GM12878 (cell line): Measurements from ENCODE around the gene STAMBP. TPM values are rescaled to one million over a fixed set of nuclear protein-coding genes. Genes with fewer than 3 reads are reported as not detected.

Experiments
- ASH2L ChIP-seq: fragments of 300-600, 200-600 bp; sonication (generic); IDR thresholded peaks from 2 replicates; pipeline ENCODE4 v1.6.1; 2017; ENCODE audit warnings: low read depth, mild to moderate bottlenecking, borderline replicate concordance
- BCL11A ChIP-seq: IDR thresholded peaks from 2 replicates; pipeline ENCODE4 v1.6.1; 2011; ENCODE audit warnings: low read depth, low read length
- EZH2 ChIP-seq: IDR thresholded peaks from 2 replicates; pipeline ENCODE4 v1.6.1; 2012; ENCODE audit warnings: low read depth, mild to moderate bottlenecking, control low read depth, inconsistent platforms, low read length, borderline replicate concordance; ENCODE audit not compliant: control insufficient read depth
- HDAC6 ChIP-seq: fragments of 200-600 bp; sonication (generic); IDR thresholded peaks from one replicate; pipeline ENCODE4 v1.8.0; 2017; ENCODE audit warnings: antibody characterized with exemption; ENCODE audit not compliant: unreplicated experiment
- KLF5 ChIP-seq: fragments of 450-650 bp; IDR thresholded peaks from 2 replicates; pipeline ENCODE4 v1.6.1; 2014; ENCODE audit warnings: mild to moderate bottlenecking; ENCODE audit not compliant: partially characterized antibody
- LARP7 ChIP-seq: fragments of 450-650 bp; IDR thresholded peaks from 2 replicates; pipeline ENCODE4 v1.6.1; 2017; ENCODE audit warnings: mild to moderate bottlenecking
- MYB ChIP-seq: fragments of 150-350 bp; IDR thresholded peaks from 2 replicates; pipeline ENCODE4 v1.6.1; 2014; ENCODE audit warnings: mild to moderate bottlenecking, low read depth, low read length, borderline replicate concordance
- NFYA ChIP-seq: IDR thresholded peaks from 2 replicates; pipeline ENCODE4 v1.6.1; 2011; ENCODE audit warnings: low read depth, mild to moderate bottlenecking, low read length, improper control_type of control experiment, borderline replicate concordance
- PAX8 ChIP-seq: fragments of 450-650 bp; IDR thresholded peaks from 2 replicates; pipeline ENCODE4 v1.6.1; 2017; ENCODE audit warnings: mild to moderate bottlenecking, moderate library complexity
- RBBP5 ChIP-seq: fragments of 200-600 bp; sonication (generic); conservative IDR thresholded peaks from 2 replicates; pipeline ENCODE4 v1.6.1; 2016
- RUNX3 ChIP-seq: IDR thresholded peaks from 2 replicates; pipeline ENCODE4 v1.6.1; 2012; ENCODE audit warnings: low read length, inconsistent platforms
- SIN3A ChIP-seq: IDR thresholded peaks from 2 replicates; pipeline ENCODE4 v1.6.1; 2012; ENCODE audit warnings: low read depth, low read length, improper control_type of control experiment
- SMC3 ChIP-seq: IDR thresholded peaks from 2 replicates; pipeline ENCODE4 v1.6.1; 2011; ENCODE audit warnings: low read length, improper control_type of control experiment, borderline replicate concordance
- STAT1 ChIP-seq: fragments of 450-650 bp; conservative IDR thresholded peaks from 2 replicates; pipeline ENCODE4 v1.6.1; 2014; ENCODE audit warnings: antibody characterized with exemption, mild to moderate bottlenecking
- TCF12 ChIP-seq: IDR thresholded peaks from 2 replicates; pipeline ENCODE4 v1.6.1; 2011; ENCODE audit warnings: low read depth, mild to moderate bottlenecking, low read length
- YY1 ChIP-seq: IDR thresholded peaks from 2 replicates; pipeline ENCODE4 v1.6.1; 2011; ENCODE audit warnings: low read depth, mild to moderate bottlenecking, low read length
- ZNF207 ChIP-seq: fragments of 450-650 bp; IDR thresholded peaks from 2 replicates; pipeline ENCODE4 v1.6.1; 2014; ENCODE audit warnings: antibody characterized with exemption, mild to moderate bottlenecking, borderline replicate concordance
- ZNF24 ChIP-seq: fragments of 450-650 bp; IDR thresholded peaks from 2 replicates; pipeline ENCODE4 v1.6.1; 2017; ENCODE audit warnings: antibody characterized with exemption, mild to moderate bottlenecking
- polyA plus RNA-seq, 11 experiments: library from polyadenylated mRNA; depleted of rRNA in 4 of 11; unstranded in 6 of 11; stranded (reverse) in 5 of 11; fragments of >200 nt; fragmentation: Nextera tagmentation in 4 of 11; fragmentation: Illumina TruSeq in 1 of 11; extraction: Ambion mirVana in 4 of 11; extraction: Trizol in 1 of 11; gene quantifications; 1 replicate in 1 of 11; 2 replicates in 10 of 11; pipeline versions ENCODE4 v1.2.1 to v1.2.3, GENCODE V29; 2011 to 2016; ENCODE audit warnings: inconsistent platforms in 2 of 11, missing spikeins in 2 of 11, low read depth in 1 of 11
- total RNA-seq, 4 experiments: library from RNA; depleted of rRNA in 3 of 4; stranded (reverse); fragments of >200 nt in 3 of 4; fragmentation: Illumina TruSeq in 1 of 4; extraction: Trizol in 1 of 4; gene quantifications; 2 replicates each; pipeline versions ENCODE4 v1.2.1 to v1.2.3, GENCODE V29; 2013 to 2021
- TF ChIP-seq, protein P1 (sequence below): IDR thresholded peaks from 2 replicates; pipeline ENCODE4 v1.6.1; 2012; ENCODE audit warnings: improper control_type of control experiment, low read depth, low read length; ENCODE audit not compliant: insufficient replicate concordance
- TF ChIP-seq, protein P2 (sequence below): fragments of 450-650 bp; IDR thresholded peaks from 2 replicates; pipeline ENCODE4 v1.6.1; 2017; ENCODE audit warnings: mild to moderate bottlenecking, moderate library complexity
- TF ChIP-seq, protein P3 (sequence below): IDR thresholded peaks from 2 replicates; pipeline ENCODE4 v1.6.1; 2011; ENCODE audit warnings: mild to moderate bottlenecking, low read depth, low read length, moderate library complexity; ENCODE audit not compliant: insufficient replicate concordance

STAMBP gene
- total and polyA plus RNA-seq, 10 of the 15 experiments (the other 5 are each of a cell fraction or from before 2014, with no cell fraction given), result 38.9 to 84.1 (median 69.7) TPM

DNA sequence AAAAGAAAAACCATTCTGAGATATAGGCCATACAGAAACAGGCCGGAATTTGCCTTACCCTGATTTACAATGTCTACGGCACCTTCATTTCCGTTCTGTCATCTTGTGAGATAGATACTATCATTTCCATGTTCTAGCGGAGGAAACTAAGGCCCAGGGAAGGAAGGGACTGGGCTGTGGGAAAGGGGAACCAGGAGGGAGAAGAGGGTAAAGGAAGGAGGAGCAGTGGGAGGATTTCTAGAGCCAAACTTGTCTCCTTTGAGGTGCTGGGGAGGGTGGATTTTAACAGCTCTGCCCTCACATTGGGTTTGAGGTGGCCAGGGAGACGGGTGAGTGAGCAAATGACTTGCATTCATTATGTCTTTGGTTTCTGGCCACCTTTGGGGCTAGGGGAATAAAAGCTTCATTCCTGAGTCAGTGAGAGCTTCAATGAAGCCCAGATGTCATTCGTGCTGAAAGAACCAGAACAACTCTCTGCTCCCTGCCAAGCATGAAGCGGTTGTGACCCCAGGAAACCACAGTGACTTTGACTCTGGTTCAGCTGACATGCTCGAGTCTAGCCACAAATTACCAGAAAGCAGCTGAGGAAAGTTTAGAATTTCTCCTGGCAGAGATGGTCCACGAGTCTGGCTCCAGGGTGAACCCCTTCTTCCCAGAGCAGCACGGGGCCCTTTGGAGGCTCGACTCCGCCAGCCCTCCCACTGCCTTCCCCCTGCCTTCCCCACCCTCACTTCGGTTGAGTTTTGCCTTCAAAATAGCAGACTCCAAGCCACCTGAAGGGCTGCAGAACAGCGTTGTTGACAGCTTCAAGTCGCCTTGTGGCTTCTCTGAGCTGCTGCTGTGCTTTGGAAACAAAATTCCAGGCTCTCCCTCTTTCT, 67.8 kb downstream of the STAMBP start (continued):
- TF ChIP-seq HDAC6 (no peak), PAX8 (no peak), KLF5 (no peak), ASH2L (no peak), NFYA (no peak), SMC3 (no peak), STAT1 (no peak), TCF12 (0 out of 2 replicates have a peak, but pooled peaks have one; percentile 46), EZH2 (no peak), ZNF207 (no peak), RUNX3 (peak; percentile 83), SIN3A (no peak), BCL11A (peak; percentile 48; the same call in 1 of the 2 replicates), MYB (no peak), ZNF24 (peak; percentile 98), RBBP5 (no peak), YY1 (no peak), LARP7 (no peak)
- TF ChIP-seq, protein P1, sequence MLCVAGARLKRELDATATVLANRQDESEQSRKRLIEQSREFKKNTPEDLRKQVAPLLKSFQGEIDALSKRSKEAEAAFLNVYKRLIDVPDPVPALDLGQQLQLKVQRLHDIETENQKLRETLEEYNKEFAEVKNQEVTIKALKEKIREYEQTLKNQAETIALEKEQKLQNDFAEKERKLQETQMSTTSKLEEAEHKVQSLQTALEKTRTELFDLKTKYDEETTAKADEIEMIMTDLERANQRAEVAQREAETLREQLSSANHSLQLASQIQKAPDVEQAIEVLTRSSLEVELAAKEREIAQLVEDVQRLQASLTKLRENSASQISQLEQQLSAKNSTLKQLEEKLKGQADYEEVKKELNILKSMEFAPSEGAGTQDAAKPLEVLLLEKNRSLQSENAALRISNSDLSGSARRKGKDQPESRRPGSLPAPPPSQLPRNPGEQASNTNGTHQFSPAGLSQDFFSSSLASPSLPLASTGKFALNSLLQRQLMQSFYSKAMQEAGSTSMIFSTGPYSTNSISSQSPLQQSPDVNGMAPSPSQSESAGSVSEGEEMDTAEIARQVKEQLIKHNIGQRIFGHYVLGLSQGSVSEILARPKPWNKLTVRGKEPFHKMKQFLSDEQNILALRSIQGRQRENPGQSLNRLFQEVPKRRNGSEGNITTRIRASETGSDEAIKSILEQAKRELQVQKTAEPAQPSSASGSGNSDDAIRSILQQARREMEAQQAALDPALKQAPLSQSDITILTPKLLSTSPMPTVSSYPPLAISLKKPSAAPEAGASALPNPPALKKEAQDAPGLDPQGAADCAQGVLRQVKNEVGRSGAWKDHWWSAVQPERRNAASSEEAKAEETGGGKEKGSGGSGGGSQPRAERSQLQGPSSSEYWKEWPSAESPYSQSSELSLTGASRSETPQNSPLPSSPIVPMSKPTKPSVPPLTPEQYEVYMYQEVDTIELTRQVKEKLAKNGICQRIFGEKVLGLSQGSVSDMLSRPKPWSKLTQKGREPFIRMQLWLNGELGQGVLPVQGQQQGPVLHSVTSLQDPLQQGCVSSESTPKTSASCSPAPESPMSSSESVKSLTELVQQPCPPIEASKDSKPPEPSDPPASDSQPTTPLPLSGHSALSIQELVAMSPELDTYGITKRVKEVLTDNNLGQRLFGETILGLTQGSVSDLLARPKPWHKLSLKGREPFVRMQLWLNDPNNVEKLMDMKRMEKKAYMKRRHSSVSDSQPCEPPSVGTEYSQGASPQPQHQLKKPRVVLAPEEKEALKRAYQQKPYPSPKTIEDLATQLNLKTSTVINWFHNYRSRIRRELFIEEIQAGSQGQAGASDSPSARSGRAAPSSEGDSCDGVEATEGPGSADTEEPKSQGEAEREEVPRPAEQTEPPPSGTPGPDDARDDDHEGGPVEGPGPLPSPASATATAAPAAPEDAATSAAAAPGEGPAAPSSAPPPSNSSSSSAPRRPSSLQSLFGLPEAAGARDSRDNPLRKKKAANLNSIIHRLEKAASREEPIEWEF, result no peak
- TF ChIP-seq, protein P2, sequence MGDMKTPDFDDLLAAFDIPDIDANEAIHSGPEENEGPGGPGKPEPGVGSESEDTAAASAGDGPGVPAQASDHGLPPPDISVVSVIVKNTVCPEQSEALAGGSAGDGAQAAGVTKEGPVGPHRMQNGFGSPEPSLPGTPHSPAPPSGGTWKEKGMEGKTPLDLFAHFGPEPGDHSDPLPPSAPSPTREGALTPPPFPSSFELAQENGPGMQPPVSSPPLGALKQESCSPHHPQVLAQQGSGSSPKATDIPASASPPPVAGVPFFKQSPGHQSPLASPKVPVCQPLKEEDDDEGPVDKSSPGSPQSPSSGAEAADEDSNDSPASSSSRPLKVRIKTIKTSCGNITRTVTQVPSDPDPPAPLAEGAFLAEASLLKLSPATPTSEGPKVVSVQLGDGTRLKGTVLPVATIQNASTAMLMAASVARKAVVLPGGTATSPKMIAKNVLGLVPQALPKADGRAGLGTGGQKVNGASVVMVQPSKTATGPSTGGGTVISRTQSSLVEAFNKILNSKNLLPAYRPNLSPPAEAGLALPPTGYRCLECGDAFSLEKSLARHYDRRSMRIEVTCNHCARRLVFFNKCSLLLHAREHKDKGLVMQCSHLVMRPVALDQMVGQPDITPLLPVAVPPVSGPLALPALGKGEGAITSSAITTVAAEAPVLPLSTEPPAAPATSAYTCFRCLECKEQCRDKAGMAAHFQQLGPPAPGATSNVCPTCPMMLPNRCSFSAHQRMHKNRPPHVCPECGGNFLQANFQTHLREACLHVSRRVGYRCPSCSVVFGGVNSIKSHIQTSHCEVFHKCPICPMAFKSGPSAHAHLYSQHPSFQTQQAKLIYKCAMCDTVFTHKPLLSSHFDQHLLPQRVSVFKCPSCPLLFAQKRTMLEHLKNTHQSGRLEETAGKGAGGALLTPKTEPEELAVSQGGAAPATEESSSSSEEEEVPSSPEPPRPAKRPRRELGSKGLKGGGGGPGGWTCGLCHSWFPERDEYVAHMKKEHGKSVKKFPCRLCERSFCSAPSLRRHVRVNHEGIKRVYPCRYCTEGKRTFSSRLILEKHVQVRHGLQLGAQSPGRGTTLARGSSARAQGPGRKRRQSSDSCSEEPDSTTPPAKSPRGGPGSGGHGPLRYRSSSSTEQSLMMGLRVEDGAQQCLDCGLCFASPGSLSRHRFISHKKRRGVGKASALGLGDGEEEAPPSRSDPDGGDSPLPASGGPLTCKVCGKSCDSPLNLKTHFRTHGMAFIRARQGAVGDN, result peak; percentile 64
- TF ChIP-seq, protein P3, sequence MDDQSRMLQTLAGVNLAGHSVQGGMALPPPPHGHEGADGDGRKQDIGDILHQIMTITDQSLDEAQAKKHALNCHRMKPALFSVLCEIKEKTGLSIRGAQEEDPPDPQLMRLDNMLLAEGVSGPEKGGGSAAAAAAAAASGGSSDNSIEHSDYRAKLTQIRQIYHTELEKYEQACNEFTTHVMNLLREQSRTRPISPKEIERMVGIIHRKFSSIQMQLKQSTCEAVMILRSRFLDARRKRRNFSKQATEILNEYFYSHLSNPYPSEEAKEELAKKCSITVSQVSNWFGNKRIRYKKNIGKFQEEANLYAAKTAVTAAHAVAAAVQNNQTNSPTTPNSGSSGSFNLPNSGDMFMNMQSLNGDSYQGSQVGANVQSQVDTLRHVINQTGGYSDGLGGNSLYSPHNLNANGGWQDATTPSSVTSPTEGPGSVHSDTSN, result no peak
